ENCODE measurements around the gene IQSEC1. TPM values are rescaled to one million over a fixed set of nuclear protein-coding genes. Genes with fewer than 3 reads are reported as not detected.
"Not testable (repeated sequence)": the region's sequence is repeated elsewhere in the genome, so short reads cannot be mapped to it uniquely, and the experiment has no call there.

Gene IQSEC1
- total and polyA plus RNA-seq, 7 donors, result 2.5 to 39.1 (median 23.9) TPM

GRCh38 chr3:12854565-12854964, 218.7 kb downstream of the IQSEC1 start:
- no peaks in the 10 kb centered on the region for H3K9me3 ChIP-seq
- no peak overlapping the region for H3K27ac ChIP-seq
- H3K4me1 ChIP-seq, result no peaks in the 10 kb centered on the region
- no peak overlapping the region for H3K4me3 ChIP-seq
- no peaks in the 10 kb centered on the region for H3K36me3 ChIP-seq
- DNase-seq, result no peak
- no peaks in the 10 kb centered on the region for H3K27me3 ChIP-seq
- TF ChIP-seq, protein P1, sequence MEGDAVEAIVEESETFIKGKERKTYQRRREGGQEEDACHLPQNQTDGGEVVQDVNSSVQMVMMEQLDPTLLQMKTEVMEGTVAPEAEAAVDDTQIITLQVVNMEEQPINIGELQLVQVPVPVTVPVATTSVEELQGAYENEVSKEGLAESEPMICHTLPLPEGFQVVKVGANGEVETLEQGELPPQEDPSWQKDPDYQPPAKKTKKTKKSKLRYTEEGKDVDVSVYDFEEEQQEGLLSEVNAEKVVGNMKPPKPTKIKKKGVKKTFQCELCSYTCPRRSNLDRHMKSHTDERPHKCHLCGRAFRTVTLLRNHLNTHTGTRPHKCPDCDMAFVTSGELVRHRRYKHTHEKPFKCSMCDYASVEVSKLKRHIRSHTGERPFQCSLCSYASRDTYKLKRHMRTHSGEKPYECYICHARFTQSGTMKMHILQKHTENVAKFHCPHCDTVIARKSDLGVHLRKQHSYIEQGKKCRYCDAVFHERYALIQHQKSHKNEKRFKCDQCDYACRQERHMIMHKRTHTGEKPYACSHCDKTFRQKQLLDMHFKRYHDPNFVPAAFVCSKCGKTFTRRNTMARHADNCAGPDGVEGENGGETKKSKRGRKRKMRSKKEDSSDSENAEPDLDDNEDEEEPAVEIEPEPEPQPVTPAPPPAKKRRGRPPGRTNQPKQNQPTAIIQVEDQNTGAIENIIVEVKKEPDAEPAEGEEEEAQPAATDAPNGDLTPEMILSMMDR (IDR thresholded peaks at IDR 0.05), result no peak
- TF ChIP-seq POLR2A (IDR thresholded peaks at IDR 0.05), result no peak
- TF ChIP-seq POLR2AphosphoS5 (IDR thresholded peaks at IDR 0.05), result no peak
- no peak for TF ChIP-seq EP300 (IDR thresholded peaks at IDR 0.05)
- 64 to 85% methylated on average over 4 of the region's 4 CpGs for WGBS, 2 donors
- intact Hi-C loops (cut with DNase I), result no loop called here

DNA sequence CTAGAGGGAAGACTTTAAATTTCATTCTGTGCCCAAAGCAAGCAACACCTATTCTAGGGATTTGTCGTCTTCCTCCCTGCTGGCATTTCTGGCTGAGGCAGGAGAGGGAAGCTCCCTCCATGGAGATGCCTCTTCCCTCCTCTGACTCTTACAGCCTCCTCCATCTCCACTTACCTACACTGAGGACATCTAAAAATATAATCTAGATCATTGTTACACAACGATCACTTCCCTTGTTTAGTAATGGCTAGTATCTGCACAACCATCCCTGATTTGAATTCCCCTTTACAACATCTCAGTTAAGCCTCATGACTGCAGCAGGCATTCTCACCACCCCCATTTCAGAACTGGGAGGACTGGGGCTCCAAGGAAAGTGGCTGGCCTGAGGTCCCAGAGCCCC, 219.4 kb downstream of the IQSEC1 start:
- H3K36me3 ChIP-seq; DNase-seq; H3K9me3 ChIP-seq; H3K4me3 ChIP-seq; intact Hi-C loops (cut with DNase I); H3K27me3 ChIP-seq; H3K4me1 ChIP-seq; H3K27ac ChIP-seq: not testable (repeated sequence)
- 74 to 77% methylated on average over 2 of the region's 2 CpGs for WGBS, 2 donors

GRCh38 chr3:12852201-12852600, 221.0 kb downstream of the IQSEC1 start:
- no peaks in the 10 kb centered on the region for H3K27me3 ChIP-seq
- WGBS, 2 donors, result 74 to 80% methylated on average over 3 of the region's 3 CpGs
- H3K4me3 ChIP-seq, result no peak overlapping the region
- no peak for DNase-seq
- no peaks in the 10 kb centered on the region for H3K4me1 ChIP-seq
- H3K36me3 ChIP-seq, result no peaks in the 10 kb centered on the region
- no peak overlapping the region for H3K27ac ChIP-seq
- intact Hi-C loops (cut with DNase I), result no loop called here
- H3K9me3 ChIP-seq, result no peaks in the 10 kb centered on the region
- TF ChIP-seq EP300 (IDR thresholded peaks at IDR 0.05) (no peak), POLR2AphosphoS5 (IDR thresholded peaks at IDR 0.05) (no peak), POLR2A (IDR thresholded peaks at IDR 0.05) (no peak)
- TF ChIP-seq, protein P1 (IDR thresholded peaks at IDR 0.05), result no peak

Small RNAs within 50 kb of the gene (small RNA-seq; reads per million reads assigned to genes)
- 0 reads per million in 3 donors for gene AC034198.1
- gene AC069271.1, result 0 reads per million in 3 donors

Other genes starting within 250 kb of the IQSEC1 start
- 1,000 to 10,000 TPM in 2 of 4 donors, 100 to 1,000 TPM in 2; 920 to 2,637 (median 1,036) TPM for gene RPL32, start 231.9 kb downstream of the IQSEC1 start, total RNA-seq
- gene RPL32, start 231.9 kb downstream of the IQSEC1 start, polyA plus RNA-seq, result 1,000 to 10,000 TPM; 1,772 to 3,640 (median 2,133) TPM

All from sigmoid colon (tissue), 7 donors.